ENCODE data around the gene RYK.

The RYK gene

GRCh38 chr3:134147411-134147810, 103.2 kb downstream of the RYK start:
- DNase-seq = no peak

GRCh38 chr3:134146666-134147065, 104.0 kb downstream of the RYK start:
- DNase-seq = no peak

- DNase-seq = no peak
Measured at GRCh38 chr3:134145183-134145582, 105.5 kb downstream of the RYK start.

- DNase-seq = no peak
Measured at GRCh38 chr3:134144694-134145093, 106.0 kb downstream of the RYK start.

- DNase-seq = no peak
Measured at GRCh38 chr3:134143828-134144401, 106.7 kb downstream of the RYK start.

- DNase-seq = no peak
Measured at GRCh38 chr3:134136604-134137003, 114.1 kb downstream of the RYK start.

GRCh38 chr3:134134698-134135415, 115.8 kb downstream of the RYK start:
- DNase-seq = no peak

GRCh38 chr3:134134240-134134639, 116.4 kb downstream of the RYK start:
- DNase-seq = no peak

GRCh38 chr3:134132961-134133360, 117.7 kb downstream of the RYK start:
- no peak for DNase-seq

- DNase-seq = no peak
Measured at GRCh38 chr3:134126153-134126552, 124.5 kb downstream of the RYK start.

- no peak for DNase-seq
Measured at GRCh38 chr3:134114726-134115125, 135.9 kb downstream of the RYK start.

GRCh38 chr3:134111616-134112015, 139.0 kb downstream of the RYK start:
- DNase-seq = no peak

- DNase-seq = no peak
Measured at GRCh38 chr3:134110963-134111362, 139.7 kb downstream of the RYK start.
